CD4-positive, alpha-beta T cell treated with Interleukin-17A for 1 hour (primary cell): ENCODE results near the gene CERS6.
"Not testable (repeated sequence)": the region's sequence is repeated elsewhere in the genome, so short reads cannot be mapped to it uniquely, and the experiment has no call there.

ENCODE experiments used
- DNase-seq: peaks from one replicate; pipeline ENCODE4 v3.0.0-alpha.2; 2020

CERS6 gene

DNA sequence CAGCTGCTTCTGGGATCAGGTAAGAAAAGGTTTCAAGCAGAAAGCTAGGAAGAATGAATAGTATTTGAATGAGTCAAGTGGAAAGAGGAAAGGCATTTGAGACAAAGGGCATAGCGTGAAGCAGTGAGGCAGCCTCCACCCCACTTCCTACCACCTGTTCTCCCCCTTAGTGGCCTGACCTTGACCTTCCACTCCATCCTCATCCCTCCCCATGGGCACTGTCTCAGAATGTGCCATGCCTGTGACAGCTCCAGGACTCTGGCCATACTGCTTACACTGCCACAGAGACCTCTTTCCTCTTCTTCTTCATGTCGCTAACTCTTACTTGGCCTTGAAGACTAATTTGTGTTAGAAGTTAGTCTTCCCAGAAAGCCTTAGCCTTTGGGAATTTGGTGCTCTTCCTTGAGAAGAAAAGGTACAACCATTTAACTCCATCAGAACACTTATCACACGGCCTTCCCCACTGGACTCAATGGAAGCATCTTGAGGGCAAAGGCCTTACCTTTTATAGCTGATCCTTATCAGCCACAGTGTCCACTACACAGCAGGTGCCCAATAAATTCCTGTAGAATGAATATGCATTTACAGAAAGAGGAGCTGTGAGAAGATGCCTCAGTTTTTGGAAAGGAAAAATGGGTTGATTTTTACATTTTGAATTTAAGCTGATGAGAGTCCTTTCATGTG lies 331.2 kb downstream of the CERS6 start:
- no peak for DNase-seq

DNA sequence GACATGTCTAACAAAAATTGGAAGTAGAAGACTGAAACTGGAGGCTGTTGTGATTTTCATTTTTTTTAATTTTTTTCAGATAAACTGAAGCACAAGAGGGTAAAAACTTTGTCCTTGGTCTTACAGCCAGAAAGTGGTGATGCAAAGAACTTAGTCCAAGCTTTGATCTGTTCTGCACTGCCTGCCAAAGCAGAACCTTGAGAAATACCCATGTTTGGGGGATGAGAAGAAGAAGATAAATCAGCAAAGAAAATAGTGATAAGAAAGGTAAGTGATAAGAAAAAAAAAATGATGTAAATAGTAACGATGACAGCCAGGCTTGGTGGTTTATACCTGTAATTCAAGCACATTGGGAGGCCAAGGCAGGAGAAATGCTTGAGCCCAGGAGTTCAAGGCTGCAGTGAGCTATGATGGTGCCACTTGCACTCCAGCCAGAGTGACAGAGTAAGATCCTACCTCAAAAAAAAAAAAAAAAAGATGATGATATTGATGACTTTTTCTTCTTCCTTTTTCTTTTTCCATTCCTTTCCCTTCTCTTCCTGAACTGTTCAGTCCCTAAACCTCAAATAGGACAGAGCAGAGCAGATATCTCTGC lies 331.8 kb downstream of the CERS6 start:
- no peak for DNase-seq

DNA sequence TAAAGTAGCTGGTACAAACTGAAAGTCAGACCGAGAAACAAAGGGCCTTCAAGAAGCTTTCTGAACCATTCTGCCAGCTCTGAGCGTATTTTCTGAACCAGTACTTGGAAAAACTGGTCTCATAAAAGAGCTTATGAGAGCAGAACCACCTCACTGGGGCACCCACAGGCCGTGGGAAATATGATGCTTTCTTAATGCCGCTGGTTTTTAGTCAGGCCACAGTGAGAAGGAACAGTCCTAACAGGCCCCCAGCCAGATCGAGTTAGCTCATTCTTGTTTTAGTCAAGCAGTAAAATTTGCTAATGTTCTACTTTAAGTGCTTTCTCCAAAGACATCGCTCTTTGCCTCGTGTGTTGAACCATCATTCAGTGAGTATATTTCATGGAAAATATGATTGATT lies 333.7 kb downstream of the CERS6 start:
- DNase-seq, result no peak

DNA sequence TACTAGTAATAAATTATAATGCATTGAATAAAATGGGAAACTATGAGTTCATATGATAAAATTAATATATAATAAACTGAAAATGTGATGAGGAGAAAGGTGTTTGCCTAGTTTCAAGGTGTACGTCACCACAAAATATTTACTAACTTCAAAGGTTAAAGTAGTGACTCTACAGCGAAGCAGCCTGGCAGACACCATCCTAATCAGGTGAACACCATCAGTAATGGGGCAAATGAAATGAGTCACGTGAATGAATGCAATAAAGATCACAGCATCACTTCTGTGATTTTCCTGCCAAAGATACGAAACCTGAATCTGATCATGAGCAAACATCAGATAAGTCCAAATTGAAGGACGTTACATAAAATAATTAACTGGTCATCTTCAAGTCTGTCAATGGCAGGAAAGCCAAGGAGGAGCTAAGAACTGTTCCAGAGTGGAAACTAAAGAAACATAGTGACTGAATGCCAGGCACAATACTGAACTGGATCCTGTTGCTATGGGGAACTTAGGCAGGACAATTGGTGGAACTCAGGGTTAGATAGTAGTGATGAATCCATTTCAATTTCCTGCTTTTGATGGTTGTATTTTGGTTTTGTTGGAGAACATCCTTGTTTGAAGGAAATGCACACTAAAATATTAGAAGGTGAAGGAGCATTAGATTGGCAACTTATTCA lies 334.3 kb downstream of the CERS6 start:
- DNase-seq, result no peak

DNA sequence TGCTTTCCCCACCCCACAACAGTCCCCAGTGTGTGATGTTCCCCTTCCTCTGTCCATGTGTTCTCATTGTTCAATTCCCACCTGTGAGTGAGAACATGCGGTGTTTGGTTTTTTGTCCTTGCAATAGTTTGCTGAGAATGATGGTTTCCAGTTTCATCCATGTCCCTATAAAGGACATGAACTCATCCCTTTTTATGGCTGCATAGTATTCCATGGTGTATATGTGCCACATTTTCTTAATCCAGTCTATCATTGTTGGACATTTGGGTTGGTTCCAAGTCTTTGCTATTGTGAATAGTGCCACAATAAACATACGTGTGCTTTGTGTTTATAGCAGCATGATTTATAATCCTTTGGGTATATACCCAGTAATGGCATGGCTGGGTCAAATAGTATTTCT lies 335.1 kb downstream of the CERS6 start:
- DNase-seq, result not testable (repeated sequence)

DNA sequence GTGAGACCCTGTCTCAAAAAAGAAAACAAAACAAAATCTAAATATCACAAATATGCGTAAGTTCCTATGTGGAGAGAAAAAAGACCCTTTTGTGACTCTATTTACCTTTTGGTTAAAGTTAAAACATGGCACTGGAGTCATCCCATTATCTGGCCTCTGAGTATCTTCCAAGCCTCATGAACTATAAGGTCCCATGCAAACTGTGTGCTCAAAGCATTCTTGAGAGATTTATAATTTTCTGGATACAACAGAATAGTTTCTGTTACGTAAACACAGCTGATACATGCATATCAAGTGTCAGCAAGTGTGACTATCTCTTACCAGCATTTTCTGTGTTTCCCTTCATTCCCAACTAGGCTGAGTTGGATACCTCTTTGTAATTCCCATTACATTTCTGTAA lies 337.5 kb downstream of the CERS6 start:
- no peak for DNase-seq

DNA sequence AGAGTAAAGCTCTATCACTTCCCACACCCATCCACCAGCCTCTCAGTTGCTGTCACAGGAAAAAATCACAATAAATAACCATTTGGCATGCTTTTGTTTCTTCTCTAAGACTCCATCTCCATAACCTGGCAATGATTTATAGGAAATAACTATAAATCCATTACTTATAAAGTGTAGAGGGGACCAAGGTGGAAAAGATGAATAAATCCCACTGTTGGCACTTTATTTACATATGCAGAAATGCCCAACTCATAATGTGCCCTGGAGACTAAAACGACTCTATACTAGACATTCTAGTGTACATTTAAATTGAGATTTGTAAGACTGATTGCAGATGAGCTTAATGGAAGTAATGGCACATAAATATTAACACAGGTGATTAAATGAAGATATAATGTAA lies 338.9 kb downstream of the CERS6 start:
- no peak for DNase-seq

DNA sequence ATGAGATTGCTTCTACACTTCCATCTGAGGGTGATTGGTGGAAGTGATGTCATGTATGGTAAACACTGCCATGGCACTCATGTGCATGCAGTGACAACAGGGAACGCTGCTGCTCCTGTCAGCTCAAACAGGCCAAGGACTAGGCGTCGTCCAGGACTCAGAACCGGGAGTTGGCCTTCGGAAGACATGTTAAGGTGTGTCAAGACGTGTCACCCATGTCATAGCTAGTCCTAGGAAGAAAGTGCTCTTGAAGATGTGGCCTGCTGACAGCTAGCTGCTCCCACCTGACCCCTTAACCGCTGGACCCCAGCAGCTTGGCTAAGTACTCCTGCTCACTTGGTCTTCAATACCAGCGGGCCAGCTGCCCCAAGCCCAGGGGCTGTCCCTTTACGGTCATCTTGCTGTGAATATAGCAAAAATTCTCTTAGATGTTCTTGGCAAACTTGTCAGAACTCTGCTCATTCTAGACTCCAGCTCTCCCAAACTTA lies 340.1 kb downstream of the CERS6 start:
- DNase-seq, result no peak

DNA sequence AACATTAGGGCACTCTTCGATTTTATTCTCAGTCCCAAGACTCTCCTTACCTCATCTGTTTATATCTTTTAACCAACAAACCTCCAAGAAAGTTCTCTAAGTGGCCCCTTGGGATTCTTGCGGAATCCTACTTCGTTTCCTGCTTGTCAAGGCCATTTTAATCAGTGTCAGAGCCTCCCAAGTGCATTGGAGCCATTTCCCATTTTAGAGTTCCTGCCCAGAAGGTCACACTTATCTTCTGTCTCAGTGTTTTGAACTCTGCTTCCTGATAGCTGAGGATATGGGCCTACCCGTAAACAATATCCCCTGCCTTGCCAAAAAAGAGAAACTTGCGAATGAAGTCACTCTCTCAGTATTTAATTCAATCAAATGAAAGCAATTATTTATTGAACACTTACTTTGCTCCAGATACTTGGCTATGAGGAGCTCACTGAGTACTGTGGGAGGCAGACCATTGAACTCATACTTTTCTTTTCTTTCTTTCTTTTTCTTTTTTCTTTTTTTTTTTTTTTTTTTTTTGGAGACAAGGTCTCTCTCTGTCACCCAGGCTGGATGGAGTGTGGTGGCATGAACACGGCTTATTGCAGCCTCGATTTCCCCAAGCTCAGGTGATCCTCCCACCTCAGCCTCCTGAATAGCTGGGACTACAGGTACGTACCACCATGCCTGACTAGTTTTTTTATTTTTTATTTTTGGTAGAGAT lies 340.7 kb downstream of the CERS6 start:
- DNase-seq, result no peak

DNA sequence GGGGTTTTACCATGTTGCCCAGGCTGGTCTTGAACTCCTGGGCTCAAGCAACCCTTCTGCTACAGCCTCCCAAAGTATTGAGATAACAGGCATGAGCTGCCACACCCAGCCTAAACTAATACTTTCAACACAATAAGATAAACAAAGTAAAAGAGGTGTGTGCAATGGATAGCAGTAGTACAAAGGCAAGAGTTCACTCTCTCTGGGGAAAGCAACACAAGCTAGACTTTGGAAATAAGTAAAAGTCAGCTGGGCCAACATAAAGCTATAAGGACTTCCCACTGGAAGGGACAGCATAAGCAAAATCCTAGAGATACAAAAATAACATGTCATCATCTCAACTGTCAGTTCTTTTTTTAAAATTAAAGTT lies 341.2 kb downstream of the CERS6 start:
- no peak for DNase-seq

DNA sequence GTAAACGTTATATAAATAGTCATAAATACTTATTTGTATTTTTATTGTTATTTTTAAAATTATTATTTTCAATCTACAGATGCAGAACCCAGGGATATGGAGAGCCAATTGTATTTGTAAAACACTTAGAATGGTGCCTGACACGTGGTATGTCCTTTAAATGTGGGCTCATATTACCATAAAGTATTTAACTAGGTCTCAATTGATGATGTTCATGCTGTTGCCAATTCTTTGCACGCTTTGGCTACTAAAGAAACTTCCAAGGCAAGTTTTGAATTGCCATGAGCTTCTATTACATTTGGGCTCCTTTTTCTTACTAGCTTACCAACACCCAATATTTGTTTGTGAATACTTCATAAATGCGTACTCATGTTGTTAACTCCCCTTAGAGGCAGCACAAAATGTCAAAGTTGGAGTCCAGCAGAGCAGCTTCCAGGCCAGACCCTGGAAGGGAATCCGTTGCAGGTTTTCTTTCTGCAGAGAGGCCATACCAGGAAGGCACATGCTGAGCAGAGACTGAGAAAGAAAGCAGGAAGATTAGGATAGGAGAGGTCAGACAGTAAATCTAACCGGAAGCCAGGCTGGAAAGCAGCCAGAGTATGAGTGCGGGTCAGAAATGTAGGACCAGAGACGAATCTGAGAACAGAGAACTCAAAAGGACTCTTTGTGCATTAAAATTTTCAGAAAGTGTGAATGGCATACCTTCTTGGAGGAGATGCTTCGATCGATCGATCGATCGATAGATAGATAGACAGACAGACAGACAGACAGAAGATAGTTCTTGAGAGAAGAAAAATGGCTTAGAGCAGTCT lies 342.2 kb downstream of the CERS6 start:
- DNase-seq, result no peak

DNA sequence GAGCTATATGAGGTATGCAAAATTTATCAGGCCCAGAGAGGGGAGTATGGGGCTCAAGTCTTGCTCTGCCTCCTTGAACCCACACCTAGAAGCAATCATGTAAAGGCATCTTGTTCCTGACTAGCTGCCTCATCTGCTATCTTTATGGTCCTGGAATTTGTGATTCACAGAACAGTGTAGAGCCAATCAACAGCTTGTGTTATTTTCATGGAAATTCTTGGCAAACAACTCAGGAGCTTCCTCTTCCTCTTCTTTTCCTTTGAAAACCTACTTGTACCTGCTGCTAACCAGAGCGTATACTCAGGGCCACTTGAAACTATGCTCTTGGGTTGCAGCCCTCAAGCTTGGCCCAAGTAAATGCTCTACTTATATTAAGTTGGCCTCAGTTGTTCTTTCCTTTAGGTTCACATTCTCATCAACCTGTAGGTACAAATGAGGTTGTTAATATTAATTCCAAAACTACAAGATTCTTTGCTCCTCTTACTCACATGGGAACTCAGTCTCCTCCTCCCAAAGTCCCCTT lies 342.9 kb downstream of the CERS6 start:
- no peak for DNase-seq

DNA sequence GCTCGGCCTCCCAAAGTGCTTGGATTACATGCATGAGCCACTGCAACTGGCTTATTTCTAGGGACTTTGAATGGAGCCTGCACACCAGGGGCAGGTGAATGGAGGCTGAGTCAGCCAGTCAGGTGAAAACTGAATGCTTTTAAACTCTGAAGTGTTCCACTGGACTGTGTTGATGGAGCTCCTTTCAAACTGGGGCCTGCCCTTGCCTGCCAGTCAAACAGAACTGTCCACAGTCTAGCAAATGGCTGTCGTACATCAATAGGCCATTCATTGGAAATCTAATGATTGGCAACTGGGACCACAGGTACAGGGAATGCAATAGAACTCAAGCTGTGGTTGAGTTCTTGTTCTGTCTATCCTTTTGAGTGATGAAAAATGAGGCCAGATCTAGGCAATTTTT lies 345.4 kb downstream of the CERS6 start:
- DNase-seq, result no peak

DNA sequence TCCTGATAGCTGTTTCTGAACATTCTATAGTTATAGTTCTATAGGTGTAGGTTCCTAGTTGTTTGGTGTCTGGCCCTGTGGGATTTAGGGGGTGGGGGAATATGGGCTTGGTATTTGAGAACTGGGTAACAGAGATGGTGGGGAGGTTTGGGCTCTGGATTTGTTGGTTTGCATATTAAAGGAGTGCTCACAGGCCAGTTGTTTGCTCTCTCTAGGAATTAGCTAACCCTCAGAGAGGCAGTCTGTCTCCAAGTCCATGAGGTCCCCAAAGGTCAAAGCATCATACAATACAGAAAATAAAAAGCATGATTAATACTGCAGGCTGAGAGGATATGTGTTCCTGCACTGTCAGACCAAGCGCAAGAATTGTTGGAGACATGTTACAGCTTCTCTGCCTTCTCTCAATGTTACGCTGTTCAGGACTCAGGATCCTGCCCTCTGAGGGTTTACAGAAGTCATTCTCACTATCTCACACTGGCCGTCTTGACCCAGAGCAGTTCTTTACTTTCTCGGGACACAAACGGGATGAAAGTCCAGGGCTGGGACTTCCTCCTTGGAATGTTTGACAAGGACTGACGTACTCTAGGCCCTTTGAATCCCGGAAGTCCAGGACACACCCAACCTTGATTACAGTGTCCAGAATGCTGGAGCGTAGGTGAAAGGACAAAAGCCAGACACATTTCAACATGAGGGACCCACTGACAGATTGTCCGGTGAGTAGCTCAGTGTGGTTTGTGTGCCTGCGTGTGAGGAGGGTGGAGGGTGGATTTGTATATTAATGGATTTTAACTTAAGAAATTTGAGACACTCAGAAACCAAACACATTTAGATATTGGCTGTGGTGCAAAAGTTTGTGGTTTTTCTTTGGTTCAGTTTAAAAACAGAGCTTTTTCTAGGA lies 346.1 kb downstream of the CERS6 start, which contains the start of gene NOSTRIN:
NOSTRIN (plus strand) TSS at position 677 of the 898 bp plus-strand sequence; CDS start at position 687, 10 bp downstream.
- no peak for DNase-seq

DNA sequence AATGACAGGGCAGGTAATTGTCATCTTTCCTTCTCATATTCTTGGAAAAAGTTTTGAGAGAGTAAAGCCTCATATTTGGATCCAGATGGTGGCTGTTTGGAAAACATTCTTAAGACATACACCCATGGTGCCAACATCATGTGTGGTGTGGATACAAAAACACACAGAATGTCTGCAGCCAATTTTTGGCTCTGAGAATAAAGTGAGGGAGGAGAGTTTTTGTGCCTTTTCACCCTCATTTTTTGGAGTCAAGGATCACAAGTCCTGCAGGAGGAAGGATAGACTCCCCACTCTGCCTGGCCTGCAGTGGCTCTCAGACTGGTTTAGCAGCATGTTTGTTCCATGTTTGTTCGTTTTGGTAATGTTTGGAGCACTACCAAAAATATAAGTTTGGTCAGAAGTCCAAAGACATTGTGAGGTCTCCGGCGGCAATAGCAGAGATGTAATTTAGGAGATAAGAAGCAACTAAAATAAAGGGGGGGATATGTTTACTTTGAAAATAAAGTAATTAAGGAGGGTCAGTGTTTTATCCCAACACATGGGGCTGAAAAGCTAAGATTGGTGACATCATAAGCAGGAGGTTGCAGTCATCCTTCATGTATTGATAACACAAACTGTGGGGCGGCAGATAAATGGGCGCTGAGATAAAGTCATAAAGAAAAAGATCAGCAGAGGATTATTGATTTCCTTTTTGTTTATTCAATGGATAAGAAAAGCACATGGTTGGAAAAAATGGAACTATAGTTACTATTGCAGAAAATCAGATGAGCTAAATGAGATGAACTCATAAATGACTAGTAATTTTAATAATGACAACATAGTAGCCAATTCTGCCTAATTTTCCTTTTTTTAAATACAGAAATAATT lies 347.0 kb downstream of the CERS6 start:
- DNase-seq, result no peak

DNA sequence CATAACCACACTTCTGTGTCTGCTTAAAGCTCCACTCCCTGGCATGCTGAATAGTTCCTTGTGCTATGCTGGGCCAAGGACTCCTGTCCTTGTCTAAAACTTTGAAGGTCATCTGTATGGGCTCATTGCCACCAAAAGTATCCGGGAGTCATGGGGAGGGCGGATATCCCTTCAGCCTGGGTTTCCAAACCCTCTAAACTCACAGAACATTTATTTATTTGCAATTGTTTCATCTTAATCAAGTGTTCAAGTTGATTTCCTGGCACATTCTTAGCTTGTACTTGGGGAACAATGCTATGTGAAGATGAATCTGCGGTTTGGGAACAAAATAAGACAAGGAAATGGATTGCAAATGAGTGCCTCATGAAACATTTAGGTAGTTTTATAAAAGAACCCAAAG lies 348.1 kb downstream of the CERS6 start:
- DNase-seq, result no peak

DNA sequence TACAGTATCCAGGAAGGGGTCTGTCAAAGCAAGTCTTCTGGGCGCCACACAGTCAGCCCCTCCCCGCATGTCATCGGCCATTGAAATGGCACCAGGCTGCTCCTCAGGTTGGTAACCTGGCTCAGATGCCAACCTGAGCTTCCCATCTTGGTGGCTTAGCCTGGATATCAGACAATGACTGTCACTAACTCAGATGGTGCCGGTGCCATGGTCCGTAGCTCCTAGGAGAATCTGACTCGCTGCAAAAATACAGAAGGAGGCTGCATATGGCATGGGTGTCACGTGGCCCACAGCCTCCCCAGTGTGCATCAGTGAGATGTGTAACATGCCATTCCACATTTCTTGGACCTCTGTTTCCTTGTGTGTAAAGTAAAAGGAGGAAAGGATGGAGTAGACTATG lies 349.5 kb downstream of the CERS6 start:
- no peak for DNase-seq

DNA sequence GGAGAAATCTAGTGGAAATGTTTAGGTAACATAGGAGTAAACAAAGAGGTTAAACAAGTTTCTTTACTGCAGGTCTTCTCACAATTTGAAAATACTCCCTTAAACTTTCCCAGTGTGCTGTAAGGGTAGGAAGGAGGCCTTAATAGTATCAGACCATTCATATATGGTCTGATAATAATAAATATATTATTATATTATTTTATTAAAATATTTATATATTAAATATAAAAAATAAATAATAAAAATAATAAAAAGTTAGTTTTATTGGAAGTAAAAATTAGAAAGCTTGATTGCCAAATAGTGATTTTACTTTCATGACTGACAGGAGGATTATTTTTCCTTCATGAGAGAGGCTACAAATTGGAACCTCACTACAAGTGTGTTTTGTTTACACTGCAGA lies 353.5 kb downstream of the CERS6 start:
- no peak for DNase-seq

DNA sequence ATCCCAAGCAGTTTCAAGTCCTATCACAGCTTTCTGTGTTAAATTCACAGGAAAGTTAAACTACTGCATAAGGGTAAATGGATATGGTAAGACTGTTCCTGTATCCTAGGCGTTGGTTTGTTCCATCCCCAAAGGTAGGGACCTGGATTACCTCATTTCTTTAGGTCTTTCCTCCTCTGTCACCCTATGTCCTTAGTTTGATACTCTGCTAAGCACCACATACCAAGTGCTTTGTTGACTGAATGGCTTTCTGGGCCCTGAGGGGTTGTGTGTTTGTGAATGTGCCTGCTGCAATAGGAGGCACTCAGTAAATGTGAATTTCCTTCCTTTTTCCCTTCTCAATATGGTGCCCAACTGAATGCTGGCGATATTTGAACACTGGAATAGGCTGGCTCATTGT lies 354.2 kb downstream of the CERS6 start:
- no peak for DNase-seq

DNA sequence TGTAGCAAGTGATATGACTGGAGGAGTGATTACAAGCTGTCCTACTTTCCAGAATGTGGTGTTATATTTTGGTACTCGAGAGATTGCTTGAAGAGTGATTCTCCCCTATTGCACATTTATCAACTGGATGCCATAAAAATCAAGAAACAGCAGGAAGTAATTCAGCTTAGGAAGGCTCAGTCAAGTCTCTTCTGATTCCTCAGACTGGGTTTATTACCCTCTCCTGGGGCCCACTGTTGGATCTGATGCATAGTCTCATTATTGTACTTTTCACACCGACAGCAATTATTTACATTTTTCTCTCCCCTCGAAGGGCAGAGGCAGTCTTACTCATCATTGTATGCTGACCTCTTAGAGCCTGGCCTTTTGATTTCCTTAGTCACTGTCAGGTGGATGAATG lies 355.6 kb downstream of the CERS6 start:
- DNase-seq, result no peak
